ENCODE results near the gene SDK1. TPM values are rescaled to one million over a fixed set of nuclear protein-coding genes. Genes with fewer than 3 reads are reported as not detected.

SDK1 gene
- total and polyA plus RNA-seq, 2 donors (not counting 3 experiments of a cell fraction or from before 2014, with no cell fraction given), result 1.6 to 3.9 TPM

- Histone ChIP-seq H3K4me3 (replicated peaks in 1 of 3; ENCODE audit: insufficient read depth in 1 of 3, low read depth in 1 of 3, low read length in 3 of 3) (no peak overlapping the region), H3K4me1 (ENCODE audit: control insufficient read depth, extremely low read depth, insufficient read depth, low read length) (no peaks in the 10 kb centered on the region), H3K9me3 (replicated peaks; ENCODE audit: control insufficient read depth, insufficient read depth, low read length) (peaks cover 2% of the 10 kb centered on the region), H3K79me2 (ENCODE audit: control insufficient read depth, insufficient read depth, low read length) (no peaks in the 10 kb centered on the region), H2AFZ (ENCODE audit: low read depth, low read length) (no peak overlapping the region), H4K20me1 (replicated peaks; ENCODE audit: control insufficient read depth, extremely low read depth, insufficient read depth, low read length) (no peaks in the 10 kb centered on the region), H3K27me3 (ENCODE audit: control insufficient read depth in 2 of 2, insufficient read depth in 2 of 2, low read length in 2 of 2) (no peaks in the 10 kb centered on the region), H3K27ac (ENCODE audit: insufficient read depth, low read depth, low read length) (no peak overlapping the region), H3K4me2 (ENCODE audit: insufficient read depth, low read length) (no peak overlapping the region), H3K36me3 (ENCODE audit: control insufficient read depth in 2 of 2, extremely low read depth in 1 of 2, insufficient read depth in 2 of 2, low read length in 2 of 2) (no peaks in the 10 kb centered on the region), H3K9me1 (replicated peaks; ENCODE audit: control insufficient read depth, extremely low read depth, insufficient read depth, low read length) (no peaks in the 10 kb centered on the region), H3K9ac (replicated peaks; ENCODE audit: extremely low read depth, insufficient read depth, low read length) (no peak overlapping the region)
- dilution Hi-C loops (cut with MboI; ENCODE audit: extremely low pct_ligation_motif_present, low sequenced_read_pairs) (no loop called here), intact Hi-C loops (cut with micrococcal nuclease) (no loop called here)
- FAIRE-seq, result no peak
- no peak for DNase-seq (ENCODE audit: low read depth, low spot score)
- POLR2A ChIA-PET, result no interaction called here
- BruUV-seq (replicated peaks), result no TSS peak
- CTCF ChIA-PET, result no interaction called here
- TF ChIP-seq POLR2A (IDR thresholded peaks at IDR 0.05; ENCODE audit: low read depth, low read length), result no peak
- TF ChIP-seq JUN (IDR thresholded peaks at IDR 0.05; ENCODE audit: borderline replicate concordance, insufficient read depth, insufficient read length, low read depth), result no peak
- no peak for TF ChIP-seq CTCF (IDR thresholded peaks at IDR 0.05; ENCODE audit: extremely low read depth in 1 of 2, insufficient read depth in 1 of 2, low read depth in 1 of 2, low read length in 2 of 2)
- no peak for TF ChIP-seq MYC (IDR thresholded peaks at IDR 0.05; ENCODE audit: low read depth, low read length)
- TF ChIP-seq EZH2 (IDR thresholded peaks at IDR 0.05; ENCODE audit: borderline replicate concordance, low read depth, low read length, severe bottlenecking), result no peak
- TF ChIP-seq FOS (IDR thresholded peaks at IDR 0.05; ENCODE audit: borderline replicate concordance, insufficient read depth, low read length), result no peak
- TF ChIP-seq POLR2AphosphoS5 (IDR thresholded peaks at IDR 0.05; ENCODE audit: insufficient read depth, low read depth, low read length), result no peak
- TF ChIP-seq MAX (IDR thresholded peaks at IDR 0.05; ENCODE audit: insufficient read depth, insufficient read length), result no peak
- TF ChIP-seq GATA2 (IDR thresholded peaks at IDR 0.05; ENCODE audit: insufficient read depth, insufficient read length, low read depth, low read length), result no peak
Observed at GRCh38 chr7:4279216-4279615, 978.2 kb downstream of the SDK1 start.

Measured in endothelial cell of umbilical vein (primary cell).